Left ventricle myocardium inferior (tissue), 1 donor: ENCODE data around the gene RNF145. TPM values are rescaled to one million over a fixed set of nuclear protein-coding genes. Genes with fewer than 3 reads are reported as not detected.

Experiments
- DNase-seq: peaks from one replicate; pipeline ENCODE4 v3.0.0-alpha.2; 2020
- H3K27ac ChIP-seq: fragments of 200-600 bp; replicated peaks from 2 replicates; pipeline ENCODE4 v1.8.0; 2021
- H3K27me3 ChIP-seq: fragments of 200-600 bp; 2 replicates; pipeline ENCODE4 v1.8.0; 2021; ENCODE audit warnings: low read depth
- H3K36me3 ChIP-seq: fragments of 200-600 bp; 2 replicates; pipeline ENCODE4 v1.8.0; 2021
- H3K4me1 ChIP-seq: fragments of 200-600 bp; 2 replicates; pipeline ENCODE4 v1.8.0; 2021
- H3K4me3 ChIP-seq: fragments of 200-600 bp; 2 replicates; pipeline ENCODE4 v1.8.0; 2021; ENCODE audit warnings: mild to moderate bottlenecking, moderate library complexity
- H3K9me3 ChIP-seq: fragments of 200-600 bp; replicated peaks from 2 replicates; pipeline ENCODE4 v1.8.0; 2021
- intact Hi-C: fragments of 100-400 bp; cut with micrococcal nuclease; formaldehyde crosslinking; loops from one replicate; pipeline ENCODE4 v1.11.0; 2022
- total RNA-seq: library from RNA; stranded (reverse); fragmentation: NEBNext Ultra II Directional; extraction: Animal tissue kit (Norgen Biotek cat#: 25700); gene quantifications from one replicate; pipeline ENCODE4 v1.2.1, GENCODE V29; 2021
- TF ChIP-seq, protein P1 (sequence below): fragments of 200-600 bp; IDR thresholded peaks from 2 replicates; pipeline ENCODE4 v1.8.0; 2021; ENCODE audit warnings: antibody characterized with exemption, mild to moderate bottlenecking, borderline replicate concordance
- donor health status: DM: no; HTN: yes; CAD: no; lungs with severe emphysema.

Gene RNF145
- total RNA-seq, 1 donor from 2014 or later: 18.0 TPM

DNA sequence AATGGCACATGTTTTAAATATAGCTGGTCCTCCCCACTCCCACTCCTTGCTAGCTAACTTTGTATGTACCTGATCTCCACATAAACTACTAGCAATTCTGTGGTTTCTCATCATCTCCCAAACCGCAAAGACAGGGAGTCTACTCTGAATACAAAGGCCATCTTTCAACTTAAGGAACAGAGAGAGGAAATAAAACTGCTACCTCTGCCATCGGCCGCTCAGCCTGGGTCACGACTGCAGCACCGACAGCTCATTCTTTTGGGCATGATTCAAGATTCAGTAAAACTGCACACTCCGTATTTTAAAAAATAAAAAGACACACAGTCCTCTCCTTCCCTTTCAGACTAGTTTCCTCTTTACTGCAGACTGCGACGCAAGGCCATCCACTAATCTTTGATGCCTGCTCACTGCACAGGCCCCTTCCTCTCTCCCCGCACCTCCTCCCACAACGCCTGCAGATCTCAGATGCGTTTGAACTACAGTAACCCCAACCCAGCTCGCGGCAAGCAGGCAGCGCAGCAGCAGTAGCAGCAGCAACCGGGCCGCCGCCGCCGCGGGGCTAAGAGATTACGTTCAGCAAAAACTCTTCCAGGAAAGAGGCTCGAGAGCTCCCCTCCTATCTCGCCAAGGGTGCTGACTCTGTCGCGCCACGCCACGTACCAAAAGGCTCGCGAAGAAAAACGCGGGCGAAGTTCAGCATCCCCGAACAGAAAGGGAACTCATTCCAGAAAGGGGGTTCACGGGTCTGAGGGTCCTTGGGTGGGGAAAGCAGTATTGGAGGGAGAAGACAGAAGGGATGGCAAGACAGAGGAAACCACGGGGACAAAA is 1.5 kb downstream of the RNF145 start:
- TF ChIP-seq, protein P1, sequence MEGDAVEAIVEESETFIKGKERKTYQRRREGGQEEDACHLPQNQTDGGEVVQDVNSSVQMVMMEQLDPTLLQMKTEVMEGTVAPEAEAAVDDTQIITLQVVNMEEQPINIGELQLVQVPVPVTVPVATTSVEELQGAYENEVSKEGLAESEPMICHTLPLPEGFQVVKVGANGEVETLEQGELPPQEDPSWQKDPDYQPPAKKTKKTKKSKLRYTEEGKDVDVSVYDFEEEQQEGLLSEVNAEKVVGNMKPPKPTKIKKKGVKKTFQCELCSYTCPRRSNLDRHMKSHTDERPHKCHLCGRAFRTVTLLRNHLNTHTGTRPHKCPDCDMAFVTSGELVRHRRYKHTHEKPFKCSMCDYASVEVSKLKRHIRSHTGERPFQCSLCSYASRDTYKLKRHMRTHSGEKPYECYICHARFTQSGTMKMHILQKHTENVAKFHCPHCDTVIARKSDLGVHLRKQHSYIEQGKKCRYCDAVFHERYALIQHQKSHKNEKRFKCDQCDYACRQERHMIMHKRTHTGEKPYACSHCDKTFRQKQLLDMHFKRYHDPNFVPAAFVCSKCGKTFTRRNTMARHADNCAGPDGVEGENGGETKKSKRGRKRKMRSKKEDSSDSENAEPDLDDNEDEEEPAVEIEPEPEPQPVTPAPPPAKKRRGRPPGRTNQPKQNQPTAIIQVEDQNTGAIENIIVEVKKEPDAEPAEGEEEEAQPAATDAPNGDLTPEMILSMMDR: no peak
- DNase-seq: peak; percentile 84
- no peaks in the 10 kb centered on the region for H3K9me3 ChIP-seq
- intact Hi-C loops: no loop called here
- H3K27me3 ChIP-seq: no peaks in the 10 kb centered on the region
- peak overlapping the region; percentile 93 for H3K4me3 ChIP-seq
- H3K4me1 ChIP-seq: peaks cover 71% of the 10 kb centered on the region
- H3K27ac ChIP-seq: peak overlapping the region; percentile 97
- H3K36me3 ChIP-seq: no peaks in the 10 kb centered on the region

DNA sequence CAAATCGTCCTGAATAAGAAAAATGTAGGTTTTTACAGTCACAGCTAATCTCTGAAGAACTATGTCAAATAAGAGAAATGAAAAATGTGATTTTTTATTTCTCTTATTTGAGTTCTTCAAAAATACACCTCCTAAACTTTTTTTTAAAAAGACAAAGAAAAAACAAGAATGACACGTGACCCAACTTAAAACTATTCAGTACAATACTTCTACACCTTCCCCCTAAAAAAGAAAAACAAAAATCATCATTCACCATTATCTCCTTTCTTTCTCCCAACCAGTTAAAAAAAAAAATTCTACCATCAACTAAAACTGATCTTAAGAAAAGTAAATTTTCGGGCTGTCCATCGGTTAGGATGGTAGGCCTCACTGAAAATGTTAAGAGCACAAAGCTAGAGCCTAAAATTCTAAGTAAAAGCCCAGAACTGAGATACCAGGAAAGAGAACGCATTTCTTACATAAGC is 2.1 kb downstream of the RNF145 start:
- no peak for DNase-seq
- intact Hi-C loops: no loop called here
- TF ChIP-seq, protein P1: no peak
- Histone ChIP-seq H3K4me1 (peaks cover 78% of the 10 kb centered on the region), H3K36me3 (no peaks in the 10 kb centered on the region), H3K27me3 (no peaks in the 10 kb centered on the region), H3K4me3 (peak overlapping the region; percentile 93), H3K9me3 (no peaks in the 10 kb centered on the region), H3K27ac (peak overlapping the region; percentile 97)

DNA sequence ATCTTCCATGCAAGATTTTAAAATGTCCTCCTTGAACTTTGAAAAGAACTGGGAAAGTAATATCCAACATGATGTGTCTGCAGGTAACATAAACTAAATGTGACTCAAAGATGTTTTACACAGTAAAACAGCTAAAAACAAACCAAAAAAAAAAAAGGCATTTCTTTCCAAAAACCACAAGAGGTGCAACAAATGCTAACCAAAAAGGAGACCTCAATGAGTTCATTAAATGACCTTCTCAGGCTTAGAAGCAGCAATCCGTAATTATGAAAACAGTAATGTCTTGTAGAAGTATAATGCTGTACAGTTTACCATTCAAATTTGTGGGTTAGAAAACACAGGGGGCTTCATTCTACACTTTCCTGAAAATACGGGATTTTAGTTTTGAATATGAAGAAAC is 2.5 kb downstream of the RNF145 start:
- TF ChIP-seq, protein P1: no peak
- no peak for DNase-seq
- H3K4me3 ChIP-seq: peak overlapping the region; percentile 93

DNA sequence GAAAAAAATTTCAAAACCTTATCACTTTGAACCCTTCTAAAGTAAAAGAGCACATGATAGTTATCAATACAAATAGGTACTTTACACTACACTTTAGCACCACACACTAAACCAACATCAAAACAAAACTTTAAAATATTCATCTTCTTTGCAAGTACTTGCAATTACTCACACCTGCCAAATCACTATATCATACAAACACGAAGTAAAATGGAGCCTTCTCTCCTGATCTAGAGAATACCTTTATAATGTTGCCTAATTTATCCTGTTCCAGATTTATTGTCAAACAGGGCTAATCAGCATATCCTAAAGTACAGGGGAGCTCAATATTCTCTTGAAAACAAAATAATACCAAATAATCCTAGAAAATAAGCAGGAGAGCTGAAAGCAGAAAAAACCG is 3.0 kb downstream of the RNF145 start:
- intact Hi-C loops: no loop called here
- DNase-seq: no peak
- H3K36me3 ChIP-seq: peaks cover under 1% of the 10 kb centered on the region
- peaks cover 81% of the 10 kb centered on the region for H3K4me1 ChIP-seq
- no peaks in the 10 kb centered on the region for H3K27me3 ChIP-seq
- TF ChIP-seq, protein P1: no peak
- peak overlapping the region; percentile 97 for H3K27ac ChIP-seq
- no peaks in the 10 kb centered on the region for H3K9me3 ChIP-seq
- H3K4me3 ChIP-seq: peak overlapping the region; percentile 93

More for the DNA sequence above, 2.5 kb downstream of the RNF145 start:
- H3K4me1 ChIP-seq: peaks cover 81% of the 10 kb centered on the region
- no peaks in the 10 kb centered on the region for H3K36me3 ChIP-seq
- intact Hi-C loops: no loop called here
- peak overlapping the region; percentile 97 for H3K27ac ChIP-seq
- no peaks in the 10 kb centered on the region for H3K9me3 ChIP-seq
- H3K27me3 ChIP-seq: no peaks in the 10 kb centered on the region

DNA sequence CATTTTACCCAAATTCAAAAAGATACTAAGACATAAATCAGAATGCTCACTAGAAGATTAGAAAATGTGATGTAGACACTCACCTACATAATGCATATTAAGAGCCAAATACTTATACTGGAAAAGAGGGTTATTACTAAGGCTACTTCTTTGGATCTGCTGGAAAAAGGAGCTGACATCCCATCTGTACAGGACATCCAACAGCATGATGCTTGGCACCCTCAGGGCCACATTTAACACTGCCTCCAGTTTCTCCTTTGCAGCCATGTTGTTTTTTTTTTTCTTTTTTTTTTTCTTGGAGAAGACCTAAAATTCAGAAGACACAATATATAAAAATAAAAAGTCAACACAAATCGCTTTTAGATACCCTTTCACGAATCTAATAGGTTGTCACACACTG is 6.0 kb downstream of the RNF145 start:
- Histone ChIP-seq H3K4me3 (no peak overlapping the region), H3K27ac (no peak overlapping the region), H3K36me3 (peaks cover 10% of the 10 kb centered on the region), H3K4me1 (peaks cover 70% of the 10 kb centered on the region), H3K9me3 (no peaks in the 10 kb centered on the region), H3K27me3 (no peaks in the 10 kb centered on the region)
- intact Hi-C loops: no loop called here
- TF ChIP-seq, protein P1: no peak
- no peak for DNase-seq
